PC-3 (cell line): ENCODE measurements around the gene MT3. TPM values are rescaled to one million over a fixed set of nuclear protein-coding genes. Genes with fewer than 3 reads are reported as not detected.

Source experiments
- ATAC-seq: fragments of 200-7000 bp; cut with Tn5 transposase; 2 replicates; pipeline ENCODE4 v1.9.1; 2020; ENCODE audit warnings: mild to moderate bottlenecking, moderate library complexity
- BruUV-seq: library from RNA; stranded (reverse); fragments of 400-500 nt; replicated peaks from 2 replicates; lab custom pipeline; 2021; lab: Mats Ljungman, UMichigan
- CTCF ChIA-PET: fragments of 300-600 bp; sonication (Branson Sonifier 250); formaldehyde crosslinking; loops from one replicate; lab custom pipeline; 2022; ENCODE audit warnings: antibody characterized with exemption; lab: Charles Lee
- POLR2A ChIA-PET: fragments of 300-600 bp; sonication (Branson Sonifier 250); formaldehyde crosslinking; loops from one replicate; lab custom pipeline; 2022; ENCODE audit warnings: antibody characterized with exemption; ENCODE audit not compliant: unreplicated experiment; lab: Charles Lee
- DNase-seq: peaks from one replicate; pipeline ENCODE4 v3.0.0-alpha.2; 2015
- H2AFZ ChIP-seq: fragments of 300-600 bp; sonication (generic); 2 replicates; pipeline ENCODE4 v1.6.0; 2016; ENCODE audit warnings: antibody characterized with exemption, low read length
- H3F3A ChIP-seq: fragments of 300-600 bp; sonication (generic); one replicate; pipeline ENCODE4 v1.6.0; 2017; ENCODE audit warnings: antibody characterized with exemption, low read length, control low read depth, mild to moderate bottlenecking; ENCODE audit not compliant: unreplicated experiment
- H3K27ac ChIP-seq: fragments of 300-600 bp; sonication (generic); 2 replicates; pipeline ENCODE4 v1.5.1; 2016; ENCODE audit warnings: mild to moderate bottlenecking, low read length
- H3K27me3 ChIP-seq: fragments of 300-600 bp; sonication (generic); 2 replicates; pipeline ENCODE4 v1.6.1; 2016; ENCODE audit warnings: low read length, mixed read lengths
- H3K36me3 ChIP-seq: fragments of 300-600 bp; sonication (generic); 2 replicates; pipeline ENCODE4 v1.6.1; 2016; ENCODE audit warnings: low read depth, mixed run types, low read length, mixed read lengths
- H3K4me1 ChIP-seq: fragments of 300-600 bp; sonication (generic); 2 replicates; pipeline ENCODE4 v1.5.1; 2016; ENCODE audit warnings: low read length; ENCODE audit not compliant: insufficient read depth
- H3K4me2 ChIP-seq: fragments of 300-600 bp; sonication (generic); 2 replicates; pipeline ENCODE4 v1.6.0; 2016; ENCODE audit warnings: low read length
- H3K4me3 ChIP-seq: fragments of 300-600 bp; sonication (generic); 2 replicates; pipeline ENCODE4 v1.5.1; 2016; ENCODE audit warnings: mild to moderate bottlenecking, low read length, mixed read lengths
- H3K79me2 ChIP-seq: fragments of 300-600 bp; sonication (generic); 2 replicates; pipeline ENCODE4 v1.6.1; 2017; ENCODE audit warnings: low read length, mixed read lengths
- H3K9ac ChIP-seq: fragments of 300-600 bp; sonication (generic); 2 replicates; pipeline ENCODE4 v1.6.0; 2016; ENCODE audit warnings: mild to moderate bottlenecking, low read length
- H3K9me2 ChIP-seq: fragments of 300-600 bp; sonication (generic); replicated peaks from 2 replicates; pipeline ENCODE4 v1.6.1; 2016; ENCODE audit warnings: mixed run types, low read length, mixed read lengths
- H3K9me3 ChIP-seq: fragments of 300-600 bp; sonication (generic); 2 replicates; pipeline ENCODE4 v1.6.1; 2016; ENCODE audit warnings: low read length, mixed read lengths
- H4K20me1 ChIP-seq: fragments of 300-600 bp; sonication (generic); 2 replicates; pipeline ENCODE4 v1.6.1; 2016; ENCODE audit warnings: low read length, mixed read lengths
- CTCF ChIP-seq: fragments of 300-600 bp; sonication (generic); conservative IDR thresholded peaks from 2 replicates; pipeline ENCODE4 v1.5.1; 2017; ENCODE audit warnings: antibody characterized with exemption, low read depth, mild to moderate bottlenecking, low read length
- EZH2 ChIP-seq: fragments of 300-600 bp; sonication (generic); IDR thresholded peaks from one replicate; pipeline ENCODE4 v1.6.1; 2017; ENCODE audit warnings: antibody characterized with exemption, mild to moderate bottlenecking, low read length; ENCODE audit not compliant: unreplicated experiment
- EZH2phosphoT487 ChIP-seq: fragments of 300-600 bp; sonication (generic); IDR thresholded peaks from 2 replicates; pipeline ENCODE4 v1.6.1; 2018; ENCODE audit warnings: mild to moderate bottlenecking, antibody characterized with exemption, low read length, borderline replicate concordance
- intact Hi-C: fragments of 100-400 bp; cut with micrococcal nuclease; formaldehyde crosslinking; loops from 2 replicates; pipeline ENCODE4 v1.9.0; 2023
- total RNA-seq: library from RNA; depleted of rRNA; stranded (reverse); fragments of >200 nt; gene quantifications from 2 replicates; pipeline ENCODE4 v1.2.3, GENCODE V29; 2014

Gene MT3
- total RNA-seq, 1 experiment from 2014 or later = not detected

- TF ChIP-seq CTCF = peak; percentile 81
- TF ChIP-seq EZH2 = no peak
- no peaks in the 10 kb centered on the region for H3K79me2 ChIP-seq
- H3K9ac ChIP-seq = no peak overlapping the region
- no peaks in the 10 kb centered on the region for H3K9me3 ChIP-seq
- H3F3A ChIP-seq = peaks cover 5% of the 10 kb centered on the region
- H3K36me3 ChIP-seq = no peaks in the 10 kb centered on the region
- H4K20me1 ChIP-seq = no peaks in the 10 kb centered on the region
- H3K4me1 ChIP-seq = peaks cover 14% of the 10 kb centered on the region
- ChIA-PET POLR2A (no interaction called here), CTCF (interaction anchor here (0.5 to 1.1 kb wide), 7 partner anchors 26 to 1184 kb away, joined by 3 to 17 read pairs (median 4); no protein-coding TSS in a partner anchor)
- intact Hi-C loops = loop anchor here (1.0 to 10.0 kb wide), 2 partner anchors 54 to 86 kb away; partner anchors contain the start of genes MT1B and MT1F
- DNase-seq = peak; percentile 68
- peak; percentile 69; the same call in 1 of the 2 replicates for ATAC-seq
- H2AFZ ChIP-seq = peak overlapping the region; percentile 66
- no peaks in the 10 kb centered on the region for H3K9me2 ChIP-seq
- H3K4me2 ChIP-seq = peak overlapping the region; percentile 81
- no TSS peak for BruUV-seq
- H3K27ac ChIP-seq = no peak overlapping the region
- no peaks in the 10 kb centered on the region for H3K27me3 ChIP-seq
- H3K4me3 ChIP-seq = peak overlapping the region; percentile 53; the same call in 1 of the 2 replicates
Observed at GRCh38 chr16:56600398-56600999, 11.2 kb downstream of the MT3 start.

- Histone ChIP-seq H4K20me1 (no peaks in the 10 kb centered on the region), H3K4me2 (no peak overlapping the region), H3K9me2 (no peaks in the 10 kb centered on the region), H3F3A (peaks cover 14% of the 10 kb centered on the region), H3K4me3 (no peak overlapping the region), H3K27me3 (no peaks in the 10 kb centered on the region), H3K36me3 (no peaks in the 10 kb centered on the region), H3K79me2 (no peaks in the 10 kb centered on the region), H3K9ac (no peak overlapping the region), H3K4me1 (peaks cover 22% of the 10 kb centered on the region), H2AFZ (no peak overlapping the region), H3K27ac (no peak overlapping the region), H3K9me3 (no peaks in the 10 kb centered on the region)
- DNase-seq (no peak), ATAC-seq (no peak)
- BruUV-seq = no TSS peak
- intact Hi-C loops = loop anchor here (10.0 kb wide), 1 partner anchor 53 kb away; the partner anchor contains the start of genes MT1B and MT1F
- CTCF ChIA-PET = interaction anchor here (0.5 to 1.1 kb wide), 3 partner anchors 23 to 99 kb away, joined by 3 to 17 read pairs (median 5); no protein-coding TSS in a partner anchor
- TF ChIP-seq EZH2phosphoT487 (no peak), EZH2 (no peak), CTCF (no peak)
- POLR2A ChIA-PET = no interaction called here
Observed at GRCh38 chr16:56601325-56601724, 12.0 kb downstream of the MT3 start.

GRCh38 chr16:56603589-56603988 lies 14.3 kb downstream of the MT3 start:
- H3K27me3 ChIP-seq = no peaks in the 10 kb centered on the region
- H3K4me2 ChIP-seq = no peak overlapping the region
- H3K4me1 ChIP-seq = peaks cover 39% of the 10 kb centered on the region
- H3K36me3 ChIP-seq = no peaks in the 10 kb centered on the region
- DNase-seq (peak; percentile 72), ATAC-seq (peak; percentile 7; the same call in 1 of the 2 replicates)
- H3K9me3 ChIP-seq = no peaks in the 10 kb centered on the region
- CTCF ChIA-PET = interaction anchor here (0.7 to 1.4 kb wide), 3 partner anchors 40 to 99 kb away, joined by 4 to 29 read pairs (median 6); no protein-coding TSS in a partner anchor
- H3F3A ChIP-seq = peaks cover 14% of the 10 kb centered on the region
- no peaks in the 10 kb centered on the region for H3K9me2 ChIP-seq
- POLR2A ChIA-PET = interaction anchor here (0.5 to 1.0 kb wide), 2 partner anchors 54 to 69 kb away, joined by 4 to 9 read pairs; no protein-coding TSS in a partner anchor
- no peak overlapping the region for H3K4me3 ChIP-seq
- no peaks in the 10 kb centered on the region for H4K20me1 ChIP-seq
- peak; percentile 58 for TF ChIP-seq CTCF
- TF ChIP-seq EZH2phosphoT487 = no peak
- intact Hi-C loops = loop anchor here (1.0 to 10.0 kb wide), 2 partner anchors 51 to 99 kb away; partner anchors contain the start of genes MT1B and MT1F
- H3K27ac ChIP-seq = no peak overlapping the region
- H2AFZ ChIP-seq = no peak overlapping the region
- peaks cover 2% of the 10 kb centered on the region for H3K79me2 ChIP-seq
- no TSS peak for BruUV-seq
- H3K9ac ChIP-seq = no peak overlapping the region
